NCI-H2196 treated with DMSO at 0.1 percent for 48 hours (cell line): ENCODE results near the gene SLC4A4.
"Not testable (repeated sequence)": the region's sequence is repeated elsewhere in the genome, so short reads cannot be mapped to it uniquely, and the experiment has no call there.

Experiments used
- DNase-seq: peaks from one replicate; lab custom pipeline; 2025; ENCODE audit not compliant: unreplicated experiment; lab: John Stamatoyannopoulos, UW

Gene SLC4A4

DNA sequence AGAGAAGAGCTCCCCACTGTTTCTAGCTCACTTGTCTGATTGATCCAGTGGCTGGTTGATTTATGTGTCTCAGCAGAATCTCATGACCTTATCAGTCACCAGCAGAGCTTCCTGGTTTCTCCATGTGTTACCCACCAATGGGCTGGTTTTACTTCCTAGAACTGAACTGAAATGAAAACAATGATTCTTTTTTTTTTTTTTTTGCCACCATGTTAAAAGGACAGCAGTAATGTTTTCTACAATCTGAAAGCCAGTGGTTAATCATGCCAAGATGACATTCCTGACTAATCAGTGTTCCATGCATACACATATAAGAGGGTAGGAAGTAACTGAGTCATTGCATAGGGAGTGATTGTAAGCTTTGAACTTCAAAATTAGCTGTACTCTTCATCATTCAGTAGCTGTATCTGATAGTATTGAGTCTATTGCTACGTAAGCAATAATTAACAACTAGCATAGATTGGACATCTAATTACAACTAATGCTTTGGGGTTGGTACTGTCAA is 67.7 kb downstream of the SLC4A4 start:
- DNase-seq: no peak

- DNase-seq: not testable (repeated sequence)
Observed at GRCh38 chr4:71408961-71409360, 70.1 kb downstream of the SLC4A4 start.

DNA sequence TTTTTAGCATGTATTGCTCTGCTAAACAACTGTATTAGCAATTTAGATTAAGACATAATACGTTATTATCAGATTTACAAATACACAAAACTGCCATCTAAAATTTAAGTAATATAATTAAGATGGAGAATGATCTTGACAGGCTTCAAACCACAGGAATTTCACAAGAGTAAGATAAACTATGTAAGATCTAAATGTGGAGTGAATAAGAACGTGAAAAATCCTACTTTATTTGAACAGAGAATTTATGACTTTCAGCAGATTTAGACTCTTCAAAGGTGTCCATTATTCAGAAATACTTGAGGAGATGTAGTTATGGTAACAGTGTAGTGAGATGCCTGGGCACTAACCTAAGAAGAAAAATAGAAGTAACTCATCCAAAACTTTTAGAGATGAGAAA is 73.2 kb downstream of the SLC4A4 start:
- DNase-seq: no peak

DNA sequence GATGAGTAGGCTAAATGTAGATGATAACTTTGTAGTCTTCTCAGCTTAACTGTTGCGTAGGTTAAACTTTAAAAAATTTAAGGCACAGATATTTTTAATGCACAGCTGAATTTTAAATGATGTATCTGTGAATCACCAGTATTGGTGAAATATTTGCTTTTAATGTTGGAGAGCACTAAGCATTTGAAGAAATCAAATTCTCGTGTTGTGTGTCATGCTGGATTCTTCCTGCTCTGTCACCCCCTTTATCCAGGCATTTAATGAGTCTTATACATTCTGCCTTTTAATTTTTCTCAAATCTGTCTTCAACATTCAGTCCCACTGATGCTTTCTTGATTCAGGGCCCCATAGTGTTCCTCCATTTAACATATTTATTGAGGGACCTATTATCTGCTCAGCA is 76.7 kb downstream of the SLC4A4 start:
- no peak for DNase-seq

- DNase-seq: no peak
Observed at GRCh38 chr4:71417150-71417549, 78.3 kb downstream of the SLC4A4 start.

GRCh38 chr4:71426381-71427042 is 87.7 kb downstream of the SLC4A4 start:
- DNase-seq: no peak

- DNase-seq: no peak
Observed at GRCh38 chr4:71429106-71429505, 90.3 kb downstream of the SLC4A4 start.

- no peak for DNase-seq
Observed at GRCh38 chr4:71429962-71430361, 91.1 kb downstream of the SLC4A4 start.

- no peak for DNase-seq
Observed at GRCh38 chr4:71430609-71431008, 91.8 kb downstream of the SLC4A4 start.

DNA sequence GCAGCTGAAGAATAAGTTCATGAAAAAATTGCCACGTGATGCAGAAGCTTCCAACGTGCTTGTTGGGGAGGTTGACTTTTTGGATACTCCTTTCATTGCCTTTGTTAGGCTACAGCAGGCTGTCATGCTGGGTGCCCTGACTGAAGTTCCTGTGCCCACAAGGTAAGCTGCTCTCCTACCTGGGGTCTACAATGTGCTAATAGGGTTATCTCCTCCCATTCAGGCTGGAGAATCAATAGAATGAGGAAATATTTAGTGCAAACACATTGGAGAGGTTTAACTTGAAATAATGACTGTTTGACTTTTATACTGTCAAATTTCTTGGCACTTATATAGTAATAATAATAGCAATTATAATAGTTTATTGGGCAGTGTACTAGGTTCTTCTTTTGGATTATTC is 101.8 kb downstream of the SLC4A4 start:
- no peak for DNase-seq

DNA sequence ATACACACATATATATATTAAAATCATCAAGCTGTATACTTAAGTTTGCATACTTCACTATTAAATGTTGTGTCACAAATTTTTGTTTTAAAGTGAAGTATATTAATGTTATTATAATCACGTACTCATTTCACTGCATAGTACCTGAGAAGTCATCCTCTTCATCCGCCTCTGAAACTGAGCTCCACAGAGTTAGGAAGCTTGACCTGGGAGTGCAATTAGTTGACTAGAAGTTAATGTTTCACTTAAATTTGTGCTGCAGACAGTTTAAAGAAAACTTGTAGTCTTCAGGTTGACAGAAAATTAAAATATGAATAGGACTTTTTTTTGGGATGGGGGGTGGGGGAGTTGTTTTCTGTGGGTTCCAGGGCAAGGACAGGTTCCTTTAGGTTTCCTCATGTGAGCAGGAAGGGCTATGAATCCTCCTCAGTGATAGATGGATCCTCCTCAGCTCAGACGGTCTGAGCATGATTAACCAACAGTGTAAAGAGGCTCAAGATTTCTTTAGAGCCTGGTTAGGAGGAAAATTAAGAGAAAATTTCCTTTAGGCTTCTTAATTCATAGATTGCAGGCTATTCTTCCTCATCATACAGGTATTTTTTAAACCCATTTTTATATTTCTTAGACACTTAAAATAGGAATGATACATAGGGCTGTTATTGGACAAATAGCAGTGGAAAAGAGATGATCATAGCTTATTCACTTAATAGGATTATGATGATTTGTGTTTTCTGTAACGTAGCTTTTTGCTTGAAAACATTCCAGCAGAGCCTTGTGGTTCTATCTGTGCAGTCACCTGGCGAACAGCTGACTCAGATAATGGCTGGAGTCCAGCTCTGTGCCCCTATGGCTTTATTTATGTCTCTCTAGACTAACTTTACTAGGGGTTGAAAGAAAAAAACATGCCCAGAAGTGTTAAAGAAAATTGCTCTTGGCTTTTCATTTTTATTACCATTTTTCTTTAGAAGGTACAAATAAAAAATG is 102.7 kb downstream of the SLC4A4 start:
- no peak for DNase-seq

DNA sequence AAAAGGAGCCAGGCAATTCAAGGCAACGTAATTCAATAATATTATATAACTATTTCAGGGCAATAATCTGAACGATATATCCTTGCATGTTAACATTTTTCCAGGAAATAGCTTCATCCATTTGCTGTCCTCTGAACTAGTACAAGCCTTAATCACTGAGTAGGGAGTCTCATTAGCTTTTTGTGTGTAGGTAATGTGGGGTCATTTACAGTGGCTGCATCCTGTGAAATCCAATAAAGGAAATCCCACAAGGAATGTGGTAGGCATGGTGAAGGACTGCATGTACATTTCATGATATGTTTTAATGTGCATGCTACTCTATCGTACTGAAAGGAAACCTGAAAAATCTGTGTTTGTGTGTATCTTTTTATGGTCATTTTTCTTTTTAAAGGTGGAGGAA is 103.5 kb downstream of the SLC4A4 start:
- no peak for DNase-seq

GRCh38 chr4:71444395-71444794 is 105.6 kb downstream of the SLC4A4 start:
- no peak for DNase-seq

DNA sequence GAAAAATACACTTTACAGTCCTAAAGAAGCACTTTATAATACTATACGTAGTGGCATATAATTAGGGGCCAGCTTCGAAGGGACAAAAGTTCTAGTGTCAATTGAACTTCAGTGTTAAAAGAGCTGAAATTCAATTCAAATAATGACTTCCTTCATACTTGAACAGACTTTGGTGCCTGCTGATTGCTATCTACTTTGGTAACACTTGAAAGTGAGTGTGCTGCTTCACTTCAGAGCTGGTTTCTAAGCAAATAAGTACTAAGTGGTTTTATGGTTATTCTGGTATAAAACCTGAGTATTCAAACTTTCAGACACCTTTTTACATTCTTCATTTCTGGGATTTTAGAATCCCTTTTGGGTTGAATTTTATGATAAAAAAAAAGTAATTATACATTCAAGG is 107.0 kb downstream of the SLC4A4 start:
- DNase-seq: no peak

GRCh38 chr4:71446479-71447081 is 107.8 kb downstream of the SLC4A4 start:
- DNase-seq: no peak

- no peak for DNase-seq
Observed at GRCh38 chr4:71449040-71449439, 110.2 kb downstream of the SLC4A4 start.

GRCh38 chr4:71449878-71450277 is 111.1 kb downstream of the SLC4A4 start:
- no peak for DNase-seq

DNA sequence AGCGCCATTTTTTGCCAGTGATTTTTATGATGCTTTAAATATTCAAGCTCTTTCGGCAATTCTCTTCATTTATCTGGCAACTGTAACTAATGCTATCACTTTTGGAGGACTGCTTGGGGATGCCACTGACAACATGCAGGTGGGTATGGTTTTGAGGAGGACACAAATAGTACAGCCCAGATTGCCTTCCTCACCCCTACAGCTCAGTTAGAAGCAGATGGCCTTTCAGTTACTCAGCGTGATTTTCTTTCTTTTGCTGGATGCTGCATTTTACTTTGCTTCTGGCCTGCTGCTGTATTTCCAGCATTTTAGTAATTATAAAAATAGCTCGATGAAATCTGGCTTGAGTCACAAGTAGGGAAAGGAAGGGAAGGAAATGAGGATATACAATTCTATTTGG is 114.7 kb downstream of the SLC4A4 start:
- DNase-seq: no peak

GRCh38 chr4:71456841-71457240 is 118.0 kb downstream of the SLC4A4 start:
- peak; percentile 1 for DNase-seq

DNA sequence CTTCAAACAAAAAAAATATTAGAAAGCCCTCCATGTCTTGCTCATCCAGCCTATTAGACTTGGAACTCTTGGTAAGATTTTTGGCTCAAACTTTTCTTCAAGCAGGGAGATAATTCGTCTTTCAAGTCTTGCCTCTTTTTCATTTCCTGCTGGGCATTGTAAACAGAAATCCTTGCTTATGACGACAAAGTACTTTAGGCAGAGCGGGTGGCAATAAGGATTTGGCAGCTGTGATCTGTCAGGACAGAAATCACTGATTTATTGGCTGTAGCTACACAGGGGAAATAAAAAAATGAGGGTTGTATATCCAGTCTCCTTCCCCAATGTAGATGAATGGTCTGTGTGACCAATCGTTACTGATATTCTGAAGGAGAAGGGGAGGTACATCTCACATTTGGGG is 121.6 kb downstream of the SLC4A4 start:
- DNase-seq: no peak

GRCh38 chr4:71461422-71461821 is 122.6 kb downstream of the SLC4A4 start:
- no peak for DNase-seq

DNA sequence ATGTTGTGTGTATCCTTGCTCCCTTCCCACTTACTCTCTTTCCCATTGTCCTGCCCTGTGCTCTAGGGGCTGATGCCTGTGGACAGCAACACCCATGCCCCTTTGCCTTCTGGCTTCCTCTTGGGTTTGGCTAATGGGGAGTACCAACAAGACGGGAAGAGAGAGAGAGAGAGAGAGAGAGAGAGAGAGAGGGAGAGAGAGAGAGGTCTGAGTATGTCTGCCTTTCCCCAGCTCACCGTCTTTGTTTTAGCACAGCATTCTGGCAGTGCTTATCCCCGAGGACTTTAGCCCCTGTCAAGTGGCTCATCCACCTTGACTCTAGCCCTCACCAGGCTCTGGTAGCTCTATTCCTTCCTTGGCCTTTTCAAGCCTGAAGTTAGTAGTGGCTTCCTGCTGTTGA is 128.0 kb downstream of the SLC4A4 start:
- no peak for DNase-seq
